GM12891 (cell line): ENCODE results near the gene PTN.

Experiments used
- POLR2A ChIP-seq: IDR thresholded peaks from 2 replicates; pipeline ENCODE4 v1.6.1; 2011; ENCODE audit warnings: low read depth, low read length, control low read depth
- POLR2AphosphoS5 ChIP-seq: IDR thresholded peaks from 2 replicates; pipeline ENCODE4 v1.6.1; 2011; ENCODE audit warnings: low read depth, low read length, control low read depth
- TAF1 ChIP-seq: IDR thresholded peaks from 2 replicates; pipeline ENCODE4 v1.6.1; 2011; ENCODE audit warnings: low read depth, low read length, control low read depth

- TF ChIP-seq POLR2A (no peak), POLR2AphosphoS5 (no peak), TAF1 (no peak)
Measured at GRCh38 chr7:137204246-137204645, 139.3 kb downstream of the PTN start.
